Prostate gland (tissue), 2 donors: ENCODE measurements around the gene RPAP2.

ENCODE experiments used
- POLR2A ChIP-seq: fragments of 450-650 bp; IDR thresholded peaks from one replicate; pipeline ENCODE4 v1.6.1; 2016; ENCODE audit warnings: antibody characterized with exemption, mild to moderate bottlenecking
- POLR2AphosphoS5 ChIP-seq: sonication (generic); formaldehyde crosslinking; IDR thresholded peaks from one replicate; pipeline ENCODE4 v1.6.1; 2017; ENCODE audit warnings: antibody characterized with exemption
- TF ChIP-seq, protein P1 (sequence below), 4 experiments: fragments of 200-600 bp in 2 of 4; fragments of 450-650 bp in 2 of 4; sonication (generic) in 2 of 4; IDR thresholded peaks; 1 replicate in 3 of 4; 2 replicates in 1 of 4; pipeline ENCODE4 v1.5.1; 2016 to 2019; ENCODE audit warnings: antibody characterized with exemption in 4 of 4, mild to moderate bottlenecking in 2 of 4, moderate library complexity in 2 of 4

DNA sequence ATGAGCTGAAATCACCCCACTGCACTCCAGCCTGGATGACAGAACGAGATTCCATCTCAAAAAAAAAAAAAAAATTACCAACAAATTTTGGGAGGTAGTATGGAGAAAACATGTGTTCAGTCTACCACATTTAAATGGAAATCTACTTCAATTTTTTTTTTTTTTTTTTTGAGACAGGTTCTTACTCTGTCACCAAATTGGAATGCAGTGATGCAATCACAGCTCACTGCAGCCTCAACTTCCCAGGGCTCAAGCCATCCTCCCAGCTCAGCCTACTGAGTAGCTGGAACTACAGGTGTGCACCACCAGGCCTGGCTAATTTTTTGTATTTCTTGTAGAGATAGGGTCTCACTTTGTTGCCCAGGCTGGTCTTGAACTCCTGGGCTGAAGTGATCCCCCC, 105.8 kb downstream of the RPAP2 start:
- TF ChIP-seq, protein P1, sequence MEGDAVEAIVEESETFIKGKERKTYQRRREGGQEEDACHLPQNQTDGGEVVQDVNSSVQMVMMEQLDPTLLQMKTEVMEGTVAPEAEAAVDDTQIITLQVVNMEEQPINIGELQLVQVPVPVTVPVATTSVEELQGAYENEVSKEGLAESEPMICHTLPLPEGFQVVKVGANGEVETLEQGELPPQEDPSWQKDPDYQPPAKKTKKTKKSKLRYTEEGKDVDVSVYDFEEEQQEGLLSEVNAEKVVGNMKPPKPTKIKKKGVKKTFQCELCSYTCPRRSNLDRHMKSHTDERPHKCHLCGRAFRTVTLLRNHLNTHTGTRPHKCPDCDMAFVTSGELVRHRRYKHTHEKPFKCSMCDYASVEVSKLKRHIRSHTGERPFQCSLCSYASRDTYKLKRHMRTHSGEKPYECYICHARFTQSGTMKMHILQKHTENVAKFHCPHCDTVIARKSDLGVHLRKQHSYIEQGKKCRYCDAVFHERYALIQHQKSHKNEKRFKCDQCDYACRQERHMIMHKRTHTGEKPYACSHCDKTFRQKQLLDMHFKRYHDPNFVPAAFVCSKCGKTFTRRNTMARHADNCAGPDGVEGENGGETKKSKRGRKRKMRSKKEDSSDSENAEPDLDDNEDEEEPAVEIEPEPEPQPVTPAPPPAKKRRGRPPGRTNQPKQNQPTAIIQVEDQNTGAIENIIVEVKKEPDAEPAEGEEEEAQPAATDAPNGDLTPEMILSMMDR (IDR thresholded peaks at IDR 0.05) = no peak
- TF ChIP-seq POLR2A = no peak
- no peak for TF ChIP-seq POLR2AphosphoS5
